ENCODE data around the gene SIK3.
"Not testable (repeated sequence)": the region's sequence is repeated elsewhere in the genome, so short reads cannot be mapped to it uniquely, and the experiment has no call there.

The SIK3 gene

GRCh38 chr11:116814502-116814901 lies 283.7 kb downstream of the SIK3 start:
- no peak for DNase-seq

GRCh38 chr11:116813781-116814471 lies 284.3 kb downstream of the SIK3 start:
- DNase-seq = no peak

DNA sequence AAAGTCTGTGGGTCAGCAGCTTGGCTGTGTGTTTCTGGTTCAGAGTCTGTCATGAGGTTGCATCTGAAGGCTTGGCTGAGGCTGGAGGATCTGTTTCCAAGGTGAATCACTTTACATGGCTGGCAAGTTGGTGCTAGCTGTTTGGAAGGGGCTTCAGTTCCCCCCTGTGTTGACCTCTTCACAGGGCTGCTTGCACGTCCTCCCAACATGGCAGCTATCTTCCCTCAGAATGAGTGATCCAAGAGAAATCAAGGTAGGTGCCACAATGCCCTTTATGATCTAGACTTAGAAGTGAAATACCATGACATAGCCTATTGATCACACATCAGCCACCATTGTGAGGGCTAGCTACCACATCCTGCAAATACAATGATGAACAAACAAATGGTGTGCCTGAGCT lies 285.1 kb downstream of the SIK3 start:
- DNase-seq = no peak

DNA sequence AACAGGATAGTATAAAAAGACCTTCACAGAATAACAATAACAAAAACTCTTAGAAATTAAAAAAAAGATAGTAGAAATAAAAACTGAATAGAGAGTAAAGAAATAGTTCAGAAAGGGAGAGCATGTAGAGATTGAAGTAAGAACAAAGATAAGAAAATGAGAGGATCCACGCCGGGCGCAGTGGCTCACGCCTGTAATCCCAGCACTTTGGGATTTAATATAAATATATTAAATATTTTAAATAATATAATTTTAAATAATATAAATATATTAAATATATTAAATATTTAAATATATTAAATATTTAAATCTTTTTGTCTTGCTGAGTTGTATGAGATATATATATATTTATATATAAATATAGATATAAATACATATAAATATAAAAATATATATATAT lies 286.1 kb downstream of the SIK3 start:
- no peak for DNase-seq

DNA sequence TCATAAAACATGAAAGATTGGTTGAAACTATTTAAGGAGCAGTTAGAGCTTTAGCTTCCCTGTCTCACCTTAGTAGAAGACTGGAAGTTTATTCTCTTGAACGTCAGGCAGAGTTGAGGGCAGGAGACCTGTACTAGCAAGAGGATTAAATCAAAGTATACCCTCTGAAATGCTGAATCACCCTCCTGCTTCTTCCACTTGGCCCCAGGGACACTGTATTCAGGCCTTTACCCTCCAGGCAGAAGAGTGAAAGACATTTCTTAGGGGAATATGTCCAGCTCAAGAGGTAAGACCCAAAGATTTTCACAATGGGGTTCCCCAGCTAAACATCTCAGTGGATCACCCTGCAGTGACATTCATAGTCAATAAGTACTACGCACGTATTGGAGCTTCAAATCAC lies 287.0 kb downstream of the SIK3 start:
- DNase-seq = no peak

- DNase-seq = no peak
Observed at GRCh38 chr11:116808262-116809175, 289.7 kb downstream of the SIK3 start.

DNA sequence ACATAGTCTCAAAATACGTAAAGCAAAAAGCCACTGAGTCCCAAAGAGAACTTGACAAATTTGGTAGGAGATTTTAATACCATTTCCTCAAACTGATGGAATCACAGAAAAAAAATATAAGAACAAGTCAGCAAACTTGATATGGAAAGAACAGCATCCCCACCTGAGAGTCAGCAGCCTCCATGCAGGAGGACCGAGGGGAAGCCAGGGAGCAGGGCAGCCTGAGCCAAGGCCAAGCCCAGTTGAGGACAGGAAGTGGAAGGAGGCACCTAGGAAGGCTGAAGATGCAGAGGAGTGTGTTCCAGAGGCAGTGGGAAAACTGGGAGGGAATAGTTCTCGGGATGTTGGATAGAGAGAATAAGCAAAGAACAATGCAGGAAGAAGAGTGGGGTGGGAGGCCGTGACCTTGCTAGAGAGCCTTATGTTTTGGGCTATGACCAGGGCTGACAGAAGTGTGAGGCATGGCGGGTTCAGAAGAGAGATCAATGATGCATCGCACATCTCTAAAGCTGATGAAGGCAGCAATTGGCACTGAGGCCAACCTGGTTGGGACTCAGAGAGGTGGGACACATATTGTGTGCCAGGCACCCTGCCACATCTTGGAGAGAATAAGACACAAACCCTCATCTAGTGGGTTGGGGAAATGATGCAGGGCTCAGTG lies 290.5 kb downstream of the SIK3 start:
- DNase-seq = no peak

GRCh38 chr11:116804001-116804400 lies 294.2 kb downstream of the SIK3 start:
- DNase-seq = no peak

GRCh38 chr11:116801662-116802061 lies 296.6 kb downstream of the SIK3 start:
- DNase-seq = not testable (repeated sequence)

DNA sequence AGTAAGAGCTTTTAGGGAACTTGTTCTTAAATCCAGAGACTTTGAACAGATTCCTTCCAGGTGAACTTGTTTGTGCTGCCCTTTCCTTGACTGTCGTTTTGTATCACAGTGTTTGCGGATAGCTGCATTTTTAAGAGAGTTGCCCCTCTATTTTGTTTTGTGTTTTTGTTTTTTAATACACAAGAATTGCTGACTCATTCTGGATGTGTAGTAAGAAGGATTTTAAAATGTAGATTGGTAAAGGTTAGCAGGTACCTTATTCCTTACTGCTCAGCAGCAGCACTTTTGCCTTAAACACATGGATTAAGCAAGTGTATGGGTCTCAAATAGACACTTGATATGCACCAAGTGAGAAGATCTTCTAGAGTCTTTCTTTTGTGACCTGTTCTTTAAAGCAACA lies 297.6 kb downstream of the SIK3 start:
- no peak for DNase-seq

- DNase-seq = no peak
Observed at GRCh38 chr11:116798368-116798767, 299.9 kb downstream of the SIK3 start.

GRCh38 chr11:116797816-116798215 lies 300.4 kb downstream of the SIK3 start:
- no peak for DNase-seq

DNA sequence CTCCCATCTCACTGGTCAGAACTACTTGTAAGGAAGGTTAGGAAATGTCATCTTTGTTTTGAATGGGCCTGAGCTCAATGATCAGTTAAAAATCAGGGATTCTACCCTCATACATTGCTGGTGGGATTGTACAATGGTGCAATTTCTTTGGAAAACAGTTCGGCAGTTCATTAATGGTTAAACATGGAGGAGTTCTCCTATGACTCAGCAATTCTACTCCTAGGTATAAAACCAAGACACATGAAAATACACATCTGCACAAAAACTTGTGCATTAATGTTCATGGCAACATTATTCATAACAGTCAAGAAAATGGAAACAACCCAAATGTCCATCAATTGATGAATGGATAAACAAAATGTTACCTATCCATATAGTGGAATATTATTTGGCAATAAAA lies 301.7 kb downstream of the SIK3 start:
- DNase-seq = no peak

GRCh38 chr11:116794851-116795250 lies 303.4 kb downstream of the SIK3 start:
- no peak for DNase-seq

- no peak for DNase-seq
Observed at GRCh38 chr11:116793772-116794097, 304.5 kb downstream of the SIK3 start.
